Fibroblast of lung (primary cell): Measurements from ENCODE around the gene RGS7. TPM values are rescaled to one million over a fixed set of nuclear protein-coding genes. Genes with fewer than 3 reads are reported as not detected.
A peak's percentile ranks its signal among the peaks of the same experiment; 100 is the strongest.

Experiments
- DNase-seq, 2 donors: peaks; one replicate each; pipeline versions ENCODE4 v3.0.0 to v3.0.0-alpha.2; 2010; ENCODE audit warnings: low read depth in 2 of 2
- H2AFZ ChIP-seq: 2 replicates; pipeline ENCODE4 v1.5.1; 2012; ENCODE audit warnings: low read length, control low read depth, inconsistent platforms
- H3K27ac ChIP-seq: 2 replicates; pipeline ENCODE4 v1.5.1; 2011; ENCODE audit warnings: low read length, control low read depth; ENCODE audit not compliant: insufficient read depth
- H3K27me3 ChIP-seq: 2 replicates; pipeline ENCODE4 v1.5.1; 2011; ENCODE audit warnings: mild to moderate bottlenecking, low read length; ENCODE audit not compliant: control insufficient read depth, insufficient read depth
- H3K36me3 ChIP-seq: 2 replicates; pipeline ENCODE4 v1.5.1; 2011; ENCODE audit warnings: low read length; ENCODE audit not compliant: control insufficient read depth, insufficient read depth
- H3K4me1 ChIP-seq: 2 replicates; pipeline ENCODE4 v1.5.1; 2011; ENCODE audit warnings: low read length; ENCODE audit not compliant: control insufficient read depth, insufficient read depth; ENCODE audit errors: extremely low read depth
- H3K4me2 ChIP-seq: 2 replicates; pipeline ENCODE4 v1.5.1; 2011; ENCODE audit warnings: low read length, control low read depth; ENCODE audit not compliant: insufficient read depth; ENCODE audit errors: extremely low read depth
- H3K4me3 ChIP-seq, 4 experiments: fragments of 200-600 bp in 1 of 4; sonication (generic) in 1 of 4; replicated peaks in 1 of 4; 2 replicates each; pipeline ENCODE4 v1.5.1; 2011 to 2016; ENCODE audit warnings: low read length in 4 of 4, low read depth in 3 of 4, mild to moderate bottlenecking in 3 of 4, control low read depth in 2 of 4, inconsistent platforms in 1 of 4, mixed read lengths in 1 of 4; ENCODE audit not compliant: insufficient read depth in 1 of 4; ENCODE audit errors: control extremely low read depth in 1 of 4
- H3K79me2 ChIP-seq: 2 replicates; pipeline ENCODE4 v1.5.1; 2012; ENCODE audit warnings: mild to moderate bottlenecking, low read length, inconsistent platforms; ENCODE audit not compliant: control insufficient read depth, insufficient read depth
- H3K9ac ChIP-seq: 2 replicates; pipeline ENCODE4 v1.5.1; 2011; ENCODE audit warnings: mild to moderate bottlenecking, low read length, control low read depth; ENCODE audit not compliant: insufficient read depth
- H3K9me3 ChIP-seq: 2 replicates; pipeline ENCODE4 v1.5.1; 2012; ENCODE audit warnings: low read depth, low read length; ENCODE audit not compliant: control insufficient read depth, insufficient read depth
- H4K20me1 ChIP-seq: 2 replicates; pipeline ENCODE4 v1.5.1; 2011; ENCODE audit warnings: low read length; ENCODE audit not compliant: control insufficient read depth, insufficient read depth; ENCODE audit errors: extremely low read depth
- CTCF ChIP-seq, 2 donors: IDR thresholded peaks in 1 of 2; conservative IDR thresholded peaks in 1 of 2; 1 replicate in 1 of 2; 2 replicates in 1 of 2; pipeline ENCODE4 v1.5.1; 2011 to 2012; ENCODE audit warnings: low read length in 2 of 2, control low read depth in 1 of 2, inconsistent platforms in 1 of 2, low read depth in 1 of 2, mild to moderate bottlenecking in 1 of 2
- EZH2 ChIP-seq: IDR thresholded peaks from 2 replicates; pipeline ENCODE4 v1.5.1; 2012; ENCODE audit warnings: low read length, control low read depth, mild to moderate bottlenecking; ENCODE audit errors: missing control alignments
- polyA plus RNA-seq, 2 donors: library from polyadenylated mRNA; depleted of rRNA in 1 of 2; stranded (reverse) in 1 of 2; unstranded in 1 of 2; fragments of >200 nt; gene quantifications; 2 replicates each; pipeline ENCODE4 v1.2.1, GENCODE V29; 2011 to 2012; ENCODE audit warnings: missing spikeins in 1 of 2
- total RNA-seq: library from RNA; depleted of rRNA; stranded (reverse); fragments of >200 nt; gene quantifications from 2 replicates; pipeline ENCODE4 v1.2.1, GENCODE V29; 2014

The RGS7 gene
- total and polyA plus RNA-seq, 2 donors (not counting 1 experiment from before 2014, with no cell fraction given) = 3.6 to 4.2 TPM

DNA sequence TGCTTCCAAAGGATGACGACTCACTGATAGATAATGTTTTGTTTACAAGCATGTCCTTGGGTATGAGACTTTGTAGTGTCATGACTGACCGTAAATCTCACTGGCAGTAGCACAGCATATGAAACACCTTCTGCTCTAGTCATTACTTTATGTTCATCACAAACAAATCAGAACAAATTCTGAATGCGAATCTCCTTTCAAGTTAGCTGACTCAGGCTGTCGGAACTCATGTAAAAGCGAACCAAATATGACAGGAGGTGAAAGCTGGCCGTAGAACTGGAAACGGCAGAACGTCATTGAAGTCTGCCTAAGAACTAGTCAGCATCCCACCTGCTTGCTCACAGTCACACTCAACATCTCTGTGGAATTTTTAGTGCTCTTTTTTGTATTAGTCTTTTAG is 143.9 kb downstream of the RGS7 start:
- no peak overlapping the region for H3K4me3 ChIP-seq
- no peaks in the 10 kb centered on the region for H3K4me1 ChIP-seq
- H4K20me1 ChIP-seq = no peaks in the 10 kb centered on the region
- H3K27me3 ChIP-seq = no peaks in the 10 kb centered on the region
- H3K79me2 ChIP-seq = no peaks in the 10 kb centered on the region
- peak in 1 of 2 donors; percentile 6 for DNase-seq
- TF ChIP-seq EZH2 (no peak), CTCF (conservative IDR thresholded peaks at IDR 0.05 in 1 of 2, IDR thresholded peaks at IDR 0.05 in 1 of 2; ENCODE audit: low read depth in 1 of 2, low read length in 2 of 2) (no peak)
- H3K27ac ChIP-seq = no peak overlapping the region
- no peaks in the 10 kb centered on the region for H3K36me3 ChIP-seq
- no peaks in the 10 kb centered on the region for H3K9me3 ChIP-seq
- H3K9ac ChIP-seq = no peak overlapping the region
- H2AFZ ChIP-seq = no peak overlapping the region
- no peak overlapping the region for H3K4me2 ChIP-seq

- no peaks in the 10 kb centered on the region for H3K9me3 ChIP-seq
- no peaks in the 10 kb centered on the region for H3K36me3 ChIP-seq
- H3K79me2 ChIP-seq = no peaks in the 10 kb centered on the region
- no peak overlapping the region for H3K4me2 ChIP-seq
- H3K4me3 ChIP-seq = no peak overlapping the region
- no peak overlapping the region for H3K27ac ChIP-seq
- no peaks in the 10 kb centered on the region for H3K27me3 ChIP-seq
- no peak overlapping the region for H2AFZ ChIP-seq
- DNase-seq = no peak
- no peak overlapping the region for H3K9ac ChIP-seq
- no peaks in the 10 kb centered on the region for H4K20me1 ChIP-seq
- H3K4me1 ChIP-seq = no peaks in the 10 kb centered on the region
- TF ChIP-seq CTCF (conservative IDR thresholded peaks at IDR 0.05 in 1 of 2, IDR thresholded peaks at IDR 0.05 in 1 of 2; ENCODE audit: low read depth in 1 of 2, low read length in 2 of 2) = no peak
These were observed 144.4 kb downstream of the RGS7 start for GRCh38 chr1:241212628-241213027.

DNA sequence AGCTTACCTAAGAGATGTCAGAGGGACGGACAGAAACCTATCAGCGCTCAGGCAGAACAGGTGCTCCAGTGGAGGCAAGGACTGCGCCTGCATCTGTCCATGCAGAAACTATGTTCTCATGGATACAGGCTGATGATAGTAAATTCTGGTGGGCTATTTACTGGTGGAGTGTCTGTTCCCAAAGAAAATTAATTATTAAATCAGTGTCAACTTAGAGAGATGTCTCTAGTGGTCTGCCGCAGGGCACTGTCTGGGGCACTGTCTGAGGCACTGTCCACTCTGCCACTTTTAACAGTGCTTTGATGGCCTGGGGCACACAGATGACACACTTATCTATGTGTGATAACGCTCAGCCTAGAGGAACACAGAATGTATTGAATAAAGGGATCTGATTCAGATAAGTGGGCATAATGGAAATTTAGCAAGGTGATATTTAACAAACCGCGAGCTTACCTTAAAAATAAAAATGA is 148.1 kb downstream of the RGS7 start:
- Histone ChIP-seq H3K4me3 (no peak overlapping the region), H3K9ac (no peak overlapping the region), H3K4me2 (no peak overlapping the region), H3K36me3 (no peaks in the 10 kb centered on the region), H4K20me1 (no peaks in the 10 kb centered on the region), H3K27ac (no peak overlapping the region), H3K79me2 (no peaks in the 10 kb centered on the region), H3K27me3 (no peaks in the 10 kb centered on the region), H3K4me1 (no peaks in the 10 kb centered on the region), H2AFZ (no peak overlapping the region), H3K9me3 (no peaks in the 10 kb centered on the region)
- DNase-seq = no peak
- TF ChIP-seq CTCF (conservative IDR thresholded peaks at IDR 0.05 in 1 of 2, IDR thresholded peaks at IDR 0.05 in 1 of 2; ENCODE audit: low read depth in 1 of 2, low read length in 2 of 2) (no peak), EZH2 (no peak)
